Gastrocnemius medialis (tissue), 4 donors: ENCODE data around the gene LRMDA.

Source experiments
- CTCF ChIP-seq, 5 experiments: fragments of 450-650 bp in 3 of 5; fragments of 200-600 bp in 2 of 5; sonication (generic) in 2 of 5; IDR thresholded peaks in 4 of 5; conservative IDR thresholded peaks in 1 of 5; 1 replicate in 4 of 5; 2 replicates in 1 of 5; pipeline ENCODE4 v1.5.1; 2016 to 2019; ENCODE audit warnings: antibody characterized with exemption in 5 of 5, mild to moderate bottlenecking in 3 of 5, moderate library complexity in 3 of 5
- POLR2A ChIP-seq, 2 donors: fragments of 450-650 bp; IDR thresholded peaks; one replicate each; pipeline ENCODE4 v1.6.1; 2017; ENCODE audit warnings: antibody characterized with exemption in 2 of 2, mild to moderate bottlenecking in 2 of 2, moderate library complexity in 2 of 2

DNA sequence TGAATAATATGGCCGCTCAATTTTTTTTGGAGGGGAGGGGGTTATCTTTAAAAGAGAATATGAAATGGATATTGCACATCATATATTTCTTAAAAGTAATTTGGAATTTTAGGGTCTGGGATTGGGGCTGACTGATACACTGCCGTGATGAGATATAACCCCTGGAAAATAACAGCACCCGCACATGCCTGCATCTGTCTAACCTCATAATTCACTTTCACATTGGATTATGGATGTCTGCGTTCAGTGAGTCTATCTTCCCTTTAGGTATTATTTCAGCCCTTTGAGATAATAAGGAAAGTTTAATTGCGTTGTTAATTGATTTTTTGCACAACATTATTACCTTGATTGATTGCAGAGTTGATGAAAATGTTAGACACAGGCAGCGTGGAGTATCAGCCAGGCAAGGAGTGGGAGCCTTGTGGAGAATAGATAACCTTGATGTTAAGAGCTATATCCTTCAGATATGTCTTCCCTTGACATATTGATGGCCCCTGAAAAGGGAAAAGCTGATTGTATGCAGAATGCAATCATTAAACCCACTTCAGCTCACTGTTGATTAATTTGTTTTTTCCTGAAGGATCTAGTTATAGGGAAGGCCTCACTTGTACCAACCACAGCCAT, 1111.0 kb downstream of the LRMDA start:
- TF ChIP-seq CTCF (IDR thresholded peaks at IDR 0.05 in 4 of 5, conservative IDR thresholded peaks at IDR 0.05 in 1 of 5) (no peak), POLR2A (IDR thresholded peaks at IDR 0.05) (no peak)
